ENCODE data around the gene NDRG4.
A peak's percentile ranks its signal among the peaks of the same experiment; 100 is the strongest.

NDRG4 gene

GRCh38 chr16:58499615-58500351 is at the start of gene NDRG4:
Gene NDRG4 (plus strand): TSS chr16:58500143. CDS start chr16:58500249, 106 bp downstream.
- peak; percentile 90 for DNase-seq (ENCODE audit: low read depth)

- DNase-seq (ENCODE audit: low read depth) = no peak
Measured at GRCh38 chr16:58450590-58450989, 49.4 kb upstream of the NDRG4 start.

- DNase-seq (ENCODE audit: low read depth) = no peak
Measured at GRCh38 chr16:58451265-58451689, 48.7 kb upstream of the NDRG4 start.

GRCh38 chr16:58451945-58452401 is 48.0 kb upstream of the NDRG4 start:
- DNase-seq (ENCODE audit: low read depth) = peak; percentile 63

GRCh38 chr16:58452640-58453039 is 47.3 kb upstream of the NDRG4 start:
- DNase-seq (ENCODE audit: low read depth) = no peak

- no peak for DNase-seq (ENCODE audit: low read depth)
Measured at GRCh38 chr16:58454178-58454577, 45.8 kb upstream of the NDRG4 start.

GRCh38 chr16:58454856-58455255 is 45.1 kb upstream of the NDRG4 start:
- DNase-seq (ENCODE audit: low read depth) = no peak

- no peak for DNase-seq (ENCODE audit: low read depth)
Measured at GRCh38 chr16:58455750-58456149, 44.2 kb upstream of the NDRG4 start.

GRCh38 chr16:58456193-58456592 is 43.8 kb upstream of the NDRG4 start:
- no peak for DNase-seq (ENCODE audit: low read depth)

GRCh38 chr16:58458606-58459343 is 41.2 kb upstream of the NDRG4 start:
- no peak for DNase-seq (ENCODE audit: low read depth)

- peak; percentile 78 for DNase-seq (ENCODE audit: low read depth)
Measured at GRCh38 chr16:58459344-58460218, 40.4 kb upstream of the NDRG4 start.

- DNase-seq (ENCODE audit: low read depth) = no peak
Measured at GRCh38 chr16:58460219-58460610, 39.7 kb upstream of the NDRG4 start.

- peak; percentile 38 for DNase-seq (ENCODE audit: low read depth)
Measured at GRCh38 chr16:58461056-58461455, 38.9 kb upstream of the NDRG4 start.

- no peak for DNase-seq (ENCODE audit: low read depth)
Measured at GRCh38 chr16:58461640-58462039, 38.3 kb upstream of the NDRG4 start.

- DNase-seq (ENCODE audit: low read depth) = no peak
Measured at GRCh38 chr16:58462089-58462488, 37.9 kb upstream of the NDRG4 start.

- DNase-seq (ENCODE audit: low read depth) = no peak
Measured at GRCh38 chr16:58462499-58462996, 37.4 kb upstream of the NDRG4 start.

- no peak for DNase-seq (ENCODE audit: low read depth)
Measured at GRCh38 chr16:58462997-58463941, 36.7 kb upstream of the NDRG4 start.

- DNase-seq (ENCODE audit: low read depth) = no peak
Measured at GRCh38 chr16:58464047-58464915, 35.7 kb upstream of the NDRG4 start.

GRCh38 chr16:58464916-58465731 is 34.8 kb upstream of the NDRG4 start:
- DNase-seq (ENCODE audit: low read depth) = peak; percentile 26

Measured in ELR (cell line).